GM12874 (cell line): ENCODE data around the gene PRAC1.

Source experiments
- CTCF ChIP-seq: IDR thresholded peaks from 2 replicates; pipeline ENCODE4 v1.5.1; 2011; ENCODE audit warnings: low read depth, mild to moderate bottlenecking, control low read depth, low read length, moderate library complexity; ENCODE audit not compliant: insufficient read depth

Gene PRAC1

GRCh38 chr17:48724251-48725003 lies 2.1 kb upstream of the PRAC1 start:
- TF ChIP-seq CTCF: peak; percentile 72

- no peak for TF ChIP-seq CTCF
Observed at GRCh38 chr17:48723423-48724250, 1.3 kb upstream of the PRAC1 start.

- TF ChIP-seq CTCF: no peak
Observed at GRCh38 chr17:48722915-48723422, 651 bp upstream of the PRAC1 start, which contains the start of gene PRAC2. TSS of gene PRAC2 (plus strand) at chr17:48723185. CDS start at chr17:48724411, 1,226 bp downstream.

GRCh38 chr17:48721009-48721402 lies 1.3 kb downstream of the PRAC1 start:
- no peak for TF ChIP-seq CTCF

GRCh38 chr17:48720266-48721008 lies 1.9 kb downstream of the PRAC1 start:
- no peak for TF ChIP-seq CTCF

- TF ChIP-seq CTCF: no peak
Observed at GRCh38 chr17:48719642-48720265, 2.6 kb downstream of the PRAC1 start.
